MM.1S (cell line): ENCODE data around the gene TMEM95.

Experiments used
- EZH2 ChIP-seq: fragments of 300-600 bp; sonication (generic); optimal IDR thresholded peaks from 2 replicates; pipeline ENCODE3; 2017; ENCODE audit warnings: low read depth, mild to moderate bottlenecking, antibody characterized with exemption, low read length, mixed read lengths
- TF ChIP-seq, protein P1 (sequence below): fragments of 300-600 bp; sonication (generic); IDR thresholded peaks from 2 replicates; pipeline ENCODE4 v1.5.1; 2016; ENCODE audit warnings: antibody characterized with exemption, low read length, mixed read lengths

DNA sequence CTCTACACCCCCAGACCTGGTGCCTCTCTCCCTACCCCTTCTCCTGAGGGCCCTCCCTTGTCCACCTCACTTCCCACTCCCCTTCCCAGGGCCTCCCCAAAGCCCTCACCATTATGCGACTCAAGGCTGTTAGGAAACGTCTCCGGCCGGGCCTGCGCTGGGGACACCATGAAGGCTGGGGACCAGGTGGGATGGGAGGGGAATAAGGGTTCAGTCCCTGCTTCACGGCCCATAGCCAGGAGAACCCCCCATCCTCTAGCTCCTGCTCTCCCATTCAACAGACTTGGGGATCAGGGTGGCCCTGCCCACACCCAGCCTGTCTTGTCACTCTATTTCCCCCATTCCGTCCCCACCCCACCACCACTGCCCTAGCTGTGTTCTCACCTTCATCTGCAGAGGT lies 27.9 kb upstream of the TMEM95 start:
- TF ChIP-seq, protein P1, sequence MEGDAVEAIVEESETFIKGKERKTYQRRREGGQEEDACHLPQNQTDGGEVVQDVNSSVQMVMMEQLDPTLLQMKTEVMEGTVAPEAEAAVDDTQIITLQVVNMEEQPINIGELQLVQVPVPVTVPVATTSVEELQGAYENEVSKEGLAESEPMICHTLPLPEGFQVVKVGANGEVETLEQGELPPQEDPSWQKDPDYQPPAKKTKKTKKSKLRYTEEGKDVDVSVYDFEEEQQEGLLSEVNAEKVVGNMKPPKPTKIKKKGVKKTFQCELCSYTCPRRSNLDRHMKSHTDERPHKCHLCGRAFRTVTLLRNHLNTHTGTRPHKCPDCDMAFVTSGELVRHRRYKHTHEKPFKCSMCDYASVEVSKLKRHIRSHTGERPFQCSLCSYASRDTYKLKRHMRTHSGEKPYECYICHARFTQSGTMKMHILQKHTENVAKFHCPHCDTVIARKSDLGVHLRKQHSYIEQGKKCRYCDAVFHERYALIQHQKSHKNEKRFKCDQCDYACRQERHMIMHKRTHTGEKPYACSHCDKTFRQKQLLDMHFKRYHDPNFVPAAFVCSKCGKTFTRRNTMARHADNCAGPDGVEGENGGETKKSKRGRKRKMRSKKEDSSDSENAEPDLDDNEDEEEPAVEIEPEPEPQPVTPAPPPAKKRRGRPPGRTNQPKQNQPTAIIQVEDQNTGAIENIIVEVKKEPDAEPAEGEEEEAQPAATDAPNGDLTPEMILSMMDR, result no peak
- no peak for TF ChIP-seq EZH2
